GM21786 (cell line): ENCODE measurements around the gene MGAT5.

Source experiments
- ATAC-seq: cut with Tn5 transposase; IDR thresholded peaks from one replicate; pipeline ENCODE4 v1.9.1; 2021; ENCODE audit not compliant: unreplicated experiment

The MGAT5 gene

DNA sequence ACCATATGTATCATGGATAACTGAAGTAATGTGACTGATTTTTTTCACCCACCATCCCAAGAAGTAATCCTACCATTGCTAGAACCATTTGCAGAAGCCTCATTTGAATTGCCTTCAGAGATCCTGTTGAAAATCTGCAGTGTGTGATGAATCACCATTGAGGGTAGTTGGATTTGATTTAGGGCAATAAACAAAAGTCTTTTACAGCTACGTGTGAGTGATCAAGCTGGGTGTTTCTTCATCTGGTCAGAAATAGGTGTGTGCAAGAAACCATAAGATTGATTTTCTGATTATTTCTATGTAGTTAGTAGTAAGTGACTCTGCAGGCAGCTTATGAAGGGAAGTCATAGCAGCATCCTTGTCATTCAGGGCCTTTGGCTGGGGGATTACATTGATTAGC, 159.6 kb downstream of the MGAT5 start:
- ATAC-seq: no peak

DNA sequence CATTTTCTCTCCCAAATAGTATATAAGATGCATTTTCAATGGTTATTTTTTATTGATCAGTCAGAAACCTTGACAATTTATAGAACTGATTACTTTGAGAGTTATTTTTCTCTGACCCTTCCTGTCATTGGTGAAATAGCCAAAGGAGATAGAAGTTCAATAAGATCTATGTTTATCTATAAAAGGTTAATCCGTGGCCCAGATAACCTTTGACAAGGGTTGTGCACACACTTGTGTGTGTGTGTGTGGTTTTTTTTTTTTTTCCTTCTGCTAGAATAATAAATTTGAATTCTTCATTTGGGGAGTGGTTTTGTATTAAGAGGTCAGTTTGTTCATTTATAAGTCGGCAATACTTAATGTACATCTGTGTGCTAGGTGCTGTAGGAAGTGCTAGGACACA, 160.0 kb downstream of the MGAT5 start:
- no peak for ATAC-seq

- no peak for ATAC-seq
These were observed 162.1 kb downstream of the MGAT5 start for GRCh38 chr2:134416018-134416417.

DNA sequence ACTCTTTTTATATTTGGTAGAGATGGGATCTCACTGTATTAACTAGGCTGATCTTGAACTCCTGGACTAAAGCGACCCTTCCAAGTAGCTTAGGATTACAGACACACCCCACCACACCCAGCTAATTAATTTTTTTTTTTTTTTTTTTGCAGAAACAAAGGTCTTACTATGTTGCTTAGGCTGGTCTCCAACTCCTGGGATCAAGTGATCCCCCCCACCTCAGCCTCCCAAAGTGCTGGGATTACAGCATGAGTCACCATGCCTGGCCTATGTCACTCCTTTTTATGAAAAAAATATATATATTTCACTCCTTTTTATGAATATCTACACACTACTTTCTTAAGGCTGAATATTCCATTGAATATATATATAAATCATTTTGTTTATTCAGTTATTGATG, 162.8 kb downstream of the MGAT5 start:
- ATAC-seq: no peak

- ATAC-seq: no peak
These were observed 164.2 kb downstream of the MGAT5 start for GRCh38 chr2:134417968-134418582.

DNA sequence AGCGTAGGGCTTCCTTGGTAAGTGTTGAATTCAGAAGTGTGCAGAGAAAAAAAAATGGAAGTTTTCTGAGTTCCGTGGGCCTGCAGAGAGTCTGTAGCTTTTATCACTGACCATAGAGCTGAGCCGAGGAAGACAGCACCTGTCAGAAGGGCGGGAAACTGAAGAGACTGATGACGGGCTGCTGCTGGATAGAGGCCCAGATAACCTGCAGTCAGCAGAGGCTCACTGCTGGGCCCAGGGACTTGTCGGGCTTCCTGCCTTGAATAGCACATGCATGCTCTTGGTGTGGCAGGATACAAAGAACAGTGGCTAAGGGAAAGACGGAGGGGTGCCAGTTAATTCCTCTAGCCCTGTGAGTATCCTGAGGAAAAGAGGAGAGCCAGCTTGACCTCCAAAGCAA, 166.4 kb downstream of the MGAT5 start:
- no peak for ATAC-seq

DNA sequence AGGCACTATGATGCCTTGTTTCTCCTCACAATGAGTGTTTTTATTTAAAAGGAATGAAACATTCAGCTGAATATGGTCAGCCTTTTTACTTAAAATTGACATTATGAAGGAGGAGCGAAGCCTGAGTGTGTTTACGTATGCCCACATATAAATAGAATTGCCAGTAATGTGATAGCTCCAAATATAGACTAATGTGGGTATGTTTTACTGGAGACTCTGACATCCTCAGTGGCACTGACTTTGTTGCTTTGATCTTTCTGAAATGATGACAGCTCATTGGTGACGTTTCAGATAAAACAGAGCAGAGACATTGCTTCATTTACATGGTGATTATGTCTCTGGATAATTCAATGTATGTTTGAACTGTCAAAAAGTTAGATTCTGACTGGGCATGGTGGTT, 167.0 kb downstream of the MGAT5 start:
- ATAC-seq: no peak

GRCh38 chr2:134421556-134422328, 167.9 kb downstream of the MGAT5 start:
- no peak for ATAC-seq

DNA sequence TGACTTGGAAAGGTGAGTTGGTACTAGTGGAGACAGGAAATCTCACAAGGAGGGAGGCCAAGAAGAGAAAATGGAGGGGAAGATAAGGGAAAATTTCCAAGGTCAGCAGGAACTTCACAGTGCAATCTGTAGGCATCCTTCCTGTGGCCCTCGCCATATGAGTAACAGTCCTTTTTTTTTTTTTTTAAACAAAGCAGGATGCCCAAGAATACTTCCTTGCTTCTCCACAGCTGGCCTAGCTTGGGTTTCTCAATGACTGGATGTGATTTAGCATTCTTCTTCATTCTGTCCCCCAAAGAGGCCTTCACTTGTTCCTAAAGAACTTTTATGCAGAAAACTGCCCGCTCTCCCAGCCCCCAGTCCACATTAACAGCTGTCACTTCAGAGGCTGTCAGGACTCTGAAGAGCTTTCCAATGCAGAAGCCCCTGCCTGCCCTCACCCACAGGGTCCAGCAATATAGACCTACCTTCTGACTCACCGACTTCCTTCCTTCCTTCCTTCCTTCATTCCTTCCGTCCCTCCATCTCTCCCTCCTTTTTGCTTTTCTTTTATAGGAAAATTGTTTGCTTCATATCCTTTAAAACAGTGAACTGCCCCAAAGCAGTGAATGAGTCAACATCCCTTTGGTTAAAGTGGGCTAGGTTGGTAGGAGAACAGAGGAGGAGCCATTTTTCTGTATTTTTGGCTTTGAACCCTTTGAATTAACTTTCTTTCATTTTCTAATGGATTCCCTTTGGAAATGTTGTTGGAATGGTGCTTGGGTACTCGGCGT, 172.0 kb downstream of the MGAT5 start:
- ATAC-seq: no peak

- ATAC-seq: no peak
These were observed 172.8 kb downstream of the MGAT5 start for GRCh38 chr2:134426721-134427120.

- no peak for ATAC-seq
These were observed 176.0 kb downstream of the MGAT5 start for GRCh38 chr2:134429886-134430285.

- no peak for ATAC-seq
These were observed 178.1 kb downstream of the MGAT5 start for GRCh38 chr2:134431838-134432434.

- no peak for ATAC-seq
These were observed 178.6 kb downstream of the MGAT5 start for GRCh38 chr2:134432435-134432883.

DNA sequence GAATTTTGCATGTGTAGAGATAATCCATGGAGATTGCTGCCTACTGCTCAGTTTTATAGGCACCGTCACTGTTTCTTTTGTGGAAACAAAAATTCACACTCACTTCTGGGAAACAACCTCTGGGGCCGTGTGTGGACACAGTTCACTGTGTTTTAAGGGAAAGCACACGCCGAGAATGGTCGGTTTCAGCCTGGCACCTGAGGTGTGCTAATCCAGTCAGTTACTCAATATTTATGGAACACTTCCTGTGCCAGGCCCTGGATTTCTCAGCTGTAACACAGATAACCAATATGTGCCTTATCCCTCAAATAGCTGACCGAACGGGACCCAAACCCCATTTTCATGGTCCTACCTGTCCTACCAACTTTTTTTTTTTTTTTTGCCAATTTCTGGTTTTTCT, 179.6 kb downstream of the MGAT5 start:
- no peak for ATAC-seq

DNA sequence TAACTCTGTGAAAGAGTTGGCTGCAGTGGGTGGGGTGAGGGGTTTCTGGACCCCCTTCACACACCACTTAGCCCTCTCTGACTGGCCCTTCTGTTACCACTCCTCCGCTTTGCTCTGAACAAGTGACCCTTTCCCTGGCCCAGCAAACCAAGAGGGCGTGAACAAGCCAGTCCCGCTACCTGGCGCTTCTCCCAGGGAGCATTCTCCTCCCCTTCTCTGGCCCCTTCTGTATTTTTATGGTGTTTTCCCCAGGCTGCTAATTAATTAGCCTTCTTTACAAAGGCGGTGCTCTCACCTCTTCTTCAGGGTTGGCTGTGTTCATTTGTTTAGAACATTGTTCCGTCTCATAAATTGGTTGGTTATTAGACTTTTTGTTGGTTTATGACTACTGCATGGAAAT, 180.1 kb downstream of the MGAT5 start:
- no peak for ATAC-seq

- no peak for ATAC-seq
These were observed 181.6 kb downstream of the MGAT5 start for GRCh38 chr2:134435505-134435904.

DNA sequence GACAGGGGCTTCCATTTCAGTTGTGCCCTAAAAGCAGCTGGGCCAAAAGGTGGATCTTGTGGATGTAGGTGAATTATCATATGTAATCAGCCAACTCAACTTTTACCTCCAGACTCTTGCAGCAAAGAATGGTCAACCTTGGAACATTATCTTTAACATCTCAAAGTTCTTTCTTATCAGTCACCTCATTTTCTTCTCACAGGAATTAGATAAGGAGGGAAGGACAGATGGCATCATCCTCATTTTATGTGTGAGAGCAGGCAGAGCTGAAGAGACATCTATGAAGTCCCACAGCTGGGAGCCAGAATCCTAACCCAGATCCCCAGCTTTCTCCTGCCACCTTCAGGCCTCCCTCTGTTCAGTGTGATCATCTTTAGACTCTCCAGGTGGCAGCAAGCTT, 182.1 kb downstream of the MGAT5 start:
- no peak for ATAC-seq

DNA sequence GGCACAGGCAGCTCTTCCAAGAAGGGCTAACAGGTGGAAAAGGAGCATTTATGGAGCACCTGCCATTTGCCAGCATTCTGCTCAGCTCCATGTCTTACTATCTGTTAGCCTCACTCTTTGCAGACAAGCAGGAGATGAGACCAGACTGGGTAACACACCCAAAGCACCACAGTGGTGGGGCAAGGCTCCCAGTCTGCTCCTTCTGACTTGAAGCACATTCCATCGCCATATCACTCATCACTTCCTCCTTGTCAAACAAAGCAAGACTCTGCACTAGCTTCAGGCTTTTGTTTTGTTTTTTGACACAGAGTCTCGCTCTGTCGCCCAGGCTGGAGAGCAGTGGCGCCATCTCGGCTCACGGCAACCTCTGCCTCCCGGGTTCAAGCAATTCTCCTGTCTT, 182.8 kb downstream of the MGAT5 start:
- no peak for ATAC-seq

DNA sequence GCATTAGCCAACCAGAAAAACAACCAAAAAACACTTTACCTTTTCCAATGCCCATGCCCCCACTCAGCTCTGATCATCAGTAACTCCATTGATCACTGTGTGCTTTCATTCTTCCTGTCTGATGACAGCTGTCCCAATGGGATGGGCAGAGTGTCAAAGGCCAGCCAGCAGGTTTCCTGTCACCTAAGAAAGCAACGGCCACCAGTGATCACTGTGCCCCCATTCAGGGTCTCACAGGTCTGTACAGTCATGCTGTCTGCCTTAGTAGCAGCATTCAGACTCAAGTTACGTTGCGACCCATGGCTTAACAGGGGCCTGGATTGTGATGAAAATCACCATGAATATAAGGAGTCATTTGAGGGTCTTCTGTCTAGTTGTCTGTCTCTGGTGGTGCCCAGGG, 184.5 kb downstream of the MGAT5 start:
- no peak for ATAC-seq

- ATAC-seq: no peak
These were observed 186.6 kb downstream of the MGAT5 start for GRCh38 chr2:134440336-134440909.

DNA sequence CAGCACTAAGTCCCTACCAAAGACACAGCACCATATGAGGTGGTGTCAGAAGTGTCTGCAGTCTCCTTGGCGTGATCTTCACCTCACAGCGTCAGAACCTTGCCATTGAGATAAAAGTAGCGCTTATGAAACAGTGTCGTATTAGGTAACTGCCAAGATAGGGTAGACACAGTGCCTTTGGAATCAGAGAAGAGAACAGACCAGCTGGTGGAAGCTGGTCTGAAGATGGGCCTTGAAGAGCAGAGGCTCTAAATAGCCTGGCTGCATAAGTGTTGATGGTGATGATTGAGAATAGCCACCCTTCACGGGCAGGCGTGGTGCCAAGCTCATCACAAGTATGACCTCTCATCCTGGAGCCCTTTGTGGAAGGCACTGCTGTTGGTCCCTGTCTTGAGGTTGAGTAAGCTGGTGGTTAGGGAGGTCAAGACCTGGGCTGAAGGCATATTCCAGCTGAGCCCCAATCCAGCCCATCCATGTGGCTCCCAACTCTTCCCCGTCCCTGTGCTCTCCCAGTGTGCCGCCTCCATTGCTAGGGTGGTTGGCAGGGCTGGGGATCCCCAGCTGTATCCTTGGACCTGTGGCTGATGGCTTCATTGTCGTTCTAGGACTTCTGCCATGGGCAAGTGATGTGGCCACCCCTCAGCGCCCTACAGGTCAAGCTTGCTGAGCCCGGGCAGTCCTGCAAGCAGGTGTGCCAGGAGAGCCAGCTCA, 187.4 kb downstream of the MGAT5 start:
- no peak for ATAC-seq
